ENCODE measurements around the gene IL16.
"Not testable (repeated sequence)": the region's sequence is repeated elsewhere in the genome, so short reads cannot be mapped to it uniquely, and the experiment has no call there.

The IL16 gene

DNA sequence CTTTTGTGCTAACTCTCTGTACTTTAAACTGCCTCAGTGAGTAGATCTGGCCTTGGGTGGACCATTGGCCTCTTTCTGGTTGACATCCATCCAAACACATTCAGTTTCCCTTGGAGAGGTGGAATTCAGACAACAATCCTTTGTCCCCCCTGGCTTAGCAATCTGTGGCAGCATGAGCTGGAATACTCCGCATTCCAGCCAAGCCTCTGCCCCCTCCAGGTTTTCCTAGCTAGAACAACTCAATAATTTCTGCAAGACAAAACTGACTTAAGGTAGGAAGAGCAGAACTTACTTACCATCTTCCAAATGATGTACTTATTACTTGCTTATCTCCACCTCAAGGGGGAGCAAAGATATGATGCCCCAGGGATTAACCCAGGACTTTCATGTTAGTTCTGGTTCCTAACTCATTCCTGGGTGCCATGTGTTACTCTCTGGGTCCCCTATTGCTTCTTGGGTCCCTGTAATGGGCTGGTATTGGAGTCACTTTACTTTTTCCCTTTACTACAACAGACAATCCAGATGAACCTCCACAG is 21.8 kb upstream of the IL16 start:
- no peak for DNase-seq

- DNase-seq: no peak
These were observed 21.2 kb upstream of the IL16 start for GRCh38 chr15:81175496-81175895.

GRCh38 chr15:81176291-81176893 is 20.3 kb upstream of the IL16 start:
- DNase-seq: no peak

- DNase-seq: no peak
These were observed 18.3 kb upstream of the IL16 start for GRCh38 chr15:81178365-81178764.

DNA sequence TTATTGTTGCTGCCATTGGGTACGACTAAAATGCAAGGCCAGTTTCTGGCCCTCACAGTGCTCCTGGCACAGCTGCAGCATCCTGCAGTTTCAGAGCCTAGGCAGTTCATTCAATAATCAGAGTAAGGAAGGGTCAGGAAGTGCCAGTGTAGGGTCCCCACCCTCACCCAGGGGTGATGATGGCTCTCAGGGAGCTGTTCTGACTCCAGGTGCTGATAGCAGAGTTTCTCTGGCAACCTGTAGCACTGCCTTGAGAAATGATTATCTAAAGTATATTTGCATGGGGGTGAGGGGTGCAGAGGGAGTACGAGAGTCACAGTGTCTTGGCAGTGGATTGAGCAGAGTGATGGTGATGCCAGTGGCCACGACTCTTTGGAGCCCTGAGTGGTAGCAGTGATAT is 15.5 kb upstream of the IL16 start:
- DNase-seq: no peak

- no peak for DNase-seq
These were observed 14.5 kb upstream of the IL16 start for GRCh38 chr15:81182031-81182755.

GRCh38 chr15:81182756-81183438 is 13.8 kb upstream of the IL16 start:
- no peak for DNase-seq

- no peak for DNase-seq
These were observed 13.3 kb upstream of the IL16 start for GRCh38 chr15:81183439-81183775.

- DNase-seq: no peak
These were observed 12.5 kb upstream of the IL16 start for GRCh38 chr15:81184188-81184587.

GRCh38 chr15:81185631-81186295 is 10.9 kb upstream of the IL16 start:
- no peak for DNase-seq

- DNase-seq: no peak
These were observed 8.3 kb upstream of the IL16 start for GRCh38 chr15:81188354-81188753.

DNA sequence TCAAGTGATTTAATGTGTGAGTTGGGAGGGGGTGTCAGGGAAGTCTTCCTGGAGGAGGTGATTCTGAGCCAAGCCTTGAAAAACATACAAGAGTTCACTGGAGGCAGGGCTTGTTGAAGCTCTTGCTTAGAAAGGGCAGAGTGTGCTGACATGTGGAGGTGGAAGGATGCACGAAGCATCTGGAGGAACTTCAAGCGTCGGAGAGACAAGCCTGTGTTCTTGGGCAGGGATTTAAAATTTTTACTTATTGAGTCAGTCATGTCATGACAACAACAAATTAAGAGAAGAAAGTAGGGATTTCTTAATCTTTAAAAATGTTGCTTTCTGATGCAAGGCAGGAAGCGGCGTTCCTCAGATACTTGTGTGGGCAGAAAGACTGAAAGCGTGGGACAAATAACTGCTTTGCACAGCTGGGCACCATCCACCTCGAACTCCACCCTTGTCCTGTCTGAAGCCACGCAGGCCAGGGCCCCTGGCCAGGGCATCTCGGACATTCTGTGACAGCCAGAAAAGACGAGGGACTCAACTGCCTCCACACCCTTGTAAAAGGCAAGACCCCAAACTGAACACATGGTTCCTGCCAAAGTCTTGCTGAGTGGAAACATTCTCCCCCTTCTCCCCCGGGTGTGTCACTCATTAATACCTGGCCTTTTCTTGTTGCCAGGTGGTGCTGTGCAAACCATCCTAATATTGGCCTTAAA is 6.9 kb upstream of the IL16 start:
- no peak for DNase-seq

DNA sequence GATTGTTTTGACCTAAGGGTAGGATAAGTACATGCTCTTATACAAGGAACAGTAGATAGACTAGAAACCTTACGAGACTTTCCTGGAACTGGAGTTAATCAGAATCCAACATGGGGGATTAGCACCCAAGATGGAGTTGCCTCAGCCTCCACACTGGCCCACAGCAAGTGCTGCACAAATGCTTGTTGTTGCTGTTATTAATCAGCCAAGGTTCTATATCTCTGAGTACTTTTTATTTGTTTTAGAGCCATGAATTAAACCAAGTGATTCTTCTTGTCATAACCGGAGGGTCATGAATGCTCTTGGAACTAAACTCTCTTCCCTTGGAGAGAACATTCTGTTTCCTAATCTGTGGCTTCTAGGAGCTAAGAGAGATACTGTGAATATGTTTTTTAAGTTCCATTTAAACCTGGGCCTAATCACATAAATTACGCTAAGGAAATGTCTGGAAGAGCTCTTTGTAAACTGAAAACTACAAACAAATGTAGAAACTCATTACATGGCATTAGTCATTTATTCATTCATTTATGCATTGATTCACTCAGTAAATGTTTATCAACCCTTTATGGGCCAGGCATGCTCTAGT is 5.7 kb upstream of the IL16 start:
- no peak for DNase-seq

GRCh38 chr15:81191701-81192100 is 5.0 kb upstream of the IL16 start:
- DNase-seq: no peak

- DNase-seq: no peak
These were observed 2.0 kb upstream of the IL16 start for GRCh38 chr15:81194723-81195122.

DNA sequence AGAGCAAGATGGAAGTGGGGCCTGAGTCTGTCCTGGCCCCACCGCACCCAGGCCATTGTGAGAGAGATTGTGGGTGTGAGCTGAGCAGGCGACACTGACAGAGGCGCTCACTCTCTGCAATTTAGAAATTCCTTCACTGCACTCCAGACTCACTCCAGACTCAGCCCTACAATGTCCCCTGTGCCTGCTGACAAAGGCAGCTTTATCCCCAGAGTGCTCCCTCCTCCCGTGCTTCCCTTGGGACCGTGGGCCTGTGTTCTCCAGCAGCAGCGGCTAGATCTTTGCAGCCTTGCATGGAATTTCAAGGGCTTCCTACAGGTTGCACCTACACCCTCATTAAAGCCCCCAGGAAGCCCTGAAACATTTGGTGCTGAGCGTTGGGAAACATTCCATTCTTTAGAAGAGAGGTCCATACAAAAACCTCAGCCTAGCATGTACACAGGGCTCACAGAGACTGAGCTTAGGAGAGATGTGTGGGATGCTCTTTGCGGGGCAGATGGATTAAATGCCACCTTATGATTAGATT is 1.3 kb upstream of the IL16 start:
- DNase-seq: no peak

DNA sequence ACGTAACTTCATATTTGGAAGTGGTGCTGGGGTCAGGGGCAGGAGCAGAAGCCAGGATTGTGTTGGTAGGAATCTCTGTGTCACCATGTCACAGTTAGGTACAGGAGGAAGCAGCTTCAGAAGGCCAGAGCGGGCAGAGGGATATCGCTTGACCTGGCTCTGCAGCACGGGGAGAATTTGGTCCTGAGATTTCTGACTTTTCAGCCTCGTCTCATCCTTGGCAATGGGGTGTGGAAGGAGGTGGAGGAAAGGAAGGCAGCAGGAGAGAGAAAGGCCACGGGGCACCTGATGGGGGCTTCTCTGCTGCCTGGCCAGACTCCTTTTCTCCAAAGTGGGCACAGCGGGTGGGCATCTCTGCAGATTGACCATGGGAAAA is 564 bp downstream of the IL16 start:
- DNase-seq: no peak

- DNase-seq: no peak
These were observed 1.1 kb downstream of the IL16 start for GRCh38 chr15:81197688-81198281.

DNA sequence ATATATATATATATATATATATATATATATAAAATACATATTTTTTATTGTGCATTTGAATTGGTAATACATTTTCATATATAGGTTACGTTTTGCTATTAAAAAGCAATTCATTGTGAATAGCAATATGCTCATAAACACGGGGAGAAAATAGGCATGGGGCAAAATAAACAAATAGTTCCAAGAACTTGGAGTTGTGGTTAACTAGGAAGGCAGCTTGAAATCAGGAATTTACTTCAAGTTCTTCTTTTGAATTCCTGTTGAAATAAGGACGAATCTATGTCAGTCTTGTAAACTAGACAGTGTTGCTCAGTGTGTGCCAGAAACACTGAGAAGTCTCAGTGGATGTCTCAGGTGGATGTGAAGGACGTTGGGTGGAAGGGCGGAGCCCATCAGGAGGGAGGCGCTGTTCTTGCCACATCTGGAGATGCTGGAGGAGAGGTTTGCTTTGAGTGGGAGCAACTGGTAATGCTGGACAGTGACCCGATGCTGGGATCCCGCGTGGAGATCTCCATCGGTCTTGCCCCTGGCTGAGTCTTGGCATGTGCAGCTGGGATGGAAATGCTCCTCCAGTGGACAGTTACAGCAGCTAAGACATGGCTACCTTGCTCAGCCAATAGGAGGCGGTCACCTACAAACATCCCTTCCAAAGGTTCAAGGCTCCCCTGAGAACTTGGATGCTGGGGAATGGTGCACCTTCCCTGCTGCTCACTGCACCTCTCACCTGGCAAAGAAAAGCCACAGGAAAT is 2.5 kb downstream of the IL16 start:
- no peak for DNase-seq

DNA sequence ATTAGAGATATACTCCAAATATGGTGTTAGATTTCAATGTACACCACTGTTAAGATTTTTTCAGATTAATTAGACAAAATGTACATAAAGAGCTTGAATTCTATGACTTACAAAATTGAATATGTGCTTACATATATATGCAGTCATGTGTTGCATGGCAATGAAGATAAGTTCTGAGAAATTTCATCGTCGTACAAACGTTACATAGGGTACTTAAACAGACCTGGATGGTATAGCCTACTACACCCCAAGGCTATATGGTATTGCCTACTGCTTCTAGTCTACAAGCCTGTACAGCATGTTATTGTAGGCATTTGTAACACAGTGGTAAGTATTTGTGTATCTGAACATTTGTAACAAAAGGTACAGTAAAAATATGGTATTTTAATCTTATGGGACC is 9.3 kb downstream of the IL16 start:
- no peak for DNase-seq

DNA sequence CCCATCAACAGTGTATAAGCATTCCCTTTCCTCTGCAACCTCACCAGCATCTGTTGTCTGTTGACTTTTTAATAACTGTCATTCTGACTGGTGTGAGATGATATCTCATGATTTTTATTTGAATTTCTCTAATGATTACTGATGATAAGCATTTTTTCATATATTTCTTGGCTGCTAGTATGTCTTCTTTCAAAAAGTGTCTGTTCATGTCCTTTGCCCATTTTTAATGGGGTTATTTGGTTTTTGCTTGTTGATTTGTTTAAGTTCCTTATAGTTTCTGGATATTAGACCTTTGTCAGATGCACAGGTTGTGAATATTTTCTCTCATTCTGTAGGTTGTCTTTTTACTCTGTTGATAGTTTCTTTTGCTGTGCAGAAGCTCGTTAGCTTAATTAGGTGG is 11.3 kb downstream of the IL16 start:
- DNase-seq: not testable (repeated sequence)

All from stimulated activated CD4-positive, alpha-beta T cell treated with anti-CD3 and anti-CD28 coated beads, Interleukin-2, amount 100 ng/mL, for 48 hours (primary cell).